Right cardiac atrium (tissue), 5 donors: ENCODE measurements around the gene SCG5. TPM values are rescaled to one million over a fixed set of nuclear protein-coding genes. Genes with fewer than 3 reads are reported as not detected.

Source experiments
- ATAC-seq, 2 donors: fragments of 200-7000 bp; cut with Tn5 transposase; one replicate each; pipeline versions ENCODE4 v1.8.0 to v1.9.1; 2020; ENCODE audit warnings: moderate library complexity in 2 of 2, mild to moderate bottlenecking in 1 of 2
- DNase-seq, 3 donors: peaks; one replicate each; pipeline ENCODE4 v3.0.0-alpha.2; 2020
- H3K27ac ChIP-seq: one replicate; pipeline ENCODE4 v1.5.1; 2013; ENCODE audit warnings: mild to moderate bottlenecking, low read length, control low read depth, moderate library complexity
- H3K27me3 ChIP-seq: one replicate; pipeline ENCODE4 v1.6.1; 2013; ENCODE audit not compliant: control insufficient read depth, insufficient read depth
- H3K4me1 ChIP-seq: one replicate; pipeline ENCODE4 v1.6.1; 2013; ENCODE audit warnings: low read length; ENCODE audit not compliant: control insufficient read depth, insufficient read depth
- H3K4me3 ChIP-seq: one replicate; pipeline ENCODE4 v1.5.1; 2013; ENCODE audit warnings: low read length, control low read depth
- H3K9me3 ChIP-seq: one replicate; pipeline ENCODE4 v1.6.1; 2013; ENCODE audit warnings: low read length; ENCODE audit not compliant: control insufficient read depth
- WGBS: extraction: QIAGEN DNeasy Blood & Tissue Kit; methylation state at CpG from one replicate; pipeline ENCODE4 v1.1.7; 2013; 5-methylcytosine and 5-hydroxymethylcytosine counted together
- intact Hi-C, 4 donors: fragments of 100-400 bp; cut with DNase I; formaldehyde crosslinking; loops; one replicate each; pipeline versions ENCODE4 v1.11.0 to v1.14.0; 2022 to 2023
- polyA plus RNA-seq: library from polyadenylated mRNA; stranded (reverse); fragments of 200-250 nt; gene quantifications from one replicate; pipeline ENCODE4 v1.2.3, GENCODE V29; 2013
- total RNA-seq, 4 donors: library from RNA; stranded (reverse); fragmentation: NEBNext Ultra II Directional; extraction: Animal tissue kit (Norgen Biotek cat#: 25700); gene quantifications; one replicate each; pipeline ENCODE4 v1.2.1, GENCODE V29; 2021
- donor health status: healthy with polysubstance abuse.
- donor health status: DM: no; HTN: yes; CAD: no.
- donor health status: DM: no; HTN: no; CAD: no.
- donor health status: DM: no; HTN: yes; CAD: no; lungs with severe emphysema.
- donor health status: DM: yes; HTN: yes; CAD: no.

SCG5 gene
- total and polyA plus RNA-seq, 5 donors: 0.37 to 0.68 (median 0.47) TPM; not detected in 1

DNA sequence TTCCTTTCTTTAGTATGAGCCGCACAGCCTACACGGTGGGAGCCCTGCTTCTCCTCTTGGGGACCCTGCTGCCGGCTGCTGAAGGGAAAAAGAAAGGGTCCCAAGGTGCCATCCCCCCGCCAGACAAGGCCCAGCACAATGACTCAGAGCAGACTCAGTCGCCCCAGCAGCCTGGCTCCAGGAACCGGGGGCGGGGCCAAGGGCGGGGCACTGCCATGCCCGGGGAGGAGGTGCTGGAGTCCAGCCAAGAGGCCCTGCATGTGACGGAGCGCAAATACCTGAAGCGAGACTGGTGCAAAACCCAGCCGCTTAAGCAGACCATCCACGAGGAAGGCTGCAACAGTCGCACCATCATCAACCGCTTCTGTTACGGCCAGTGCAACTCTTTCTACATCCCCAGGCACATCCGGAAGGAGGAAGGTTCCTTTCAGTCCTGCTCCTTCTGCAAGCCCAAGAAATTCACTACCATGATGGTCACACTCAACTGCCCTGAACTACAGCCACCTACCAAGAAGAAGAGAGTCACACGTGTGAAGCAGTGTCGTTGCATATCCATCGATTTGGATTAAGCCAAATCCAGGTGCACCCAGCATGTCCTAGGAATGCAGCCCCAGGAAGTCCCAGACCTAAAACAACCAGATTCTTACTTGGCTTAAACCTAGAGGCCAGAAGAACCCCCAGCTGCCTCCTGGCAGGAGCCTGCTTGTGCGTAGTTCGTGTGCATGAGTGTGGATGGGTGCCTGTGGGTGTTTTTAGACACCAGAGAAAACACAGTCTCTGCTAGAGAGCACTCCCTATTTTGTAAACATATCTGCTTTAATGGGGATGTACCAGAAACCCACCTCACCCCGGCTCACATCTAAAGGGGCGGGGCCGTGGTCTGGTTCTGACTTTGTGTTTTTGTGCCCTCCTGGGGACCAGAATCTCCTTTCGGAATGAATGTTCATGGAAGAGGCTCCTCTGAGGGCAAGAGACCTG is 89.5 kb downstream of the SCG5 start:
- DNase-seq: peak; percentile 20 to 64 (median 48)
- Histone ChIP-seq H3K27me3 (no peaks in the 10 kb centered on the region), H3K4me1 (no peaks in the 10 kb centered on the region), H3K4me3 (no peak overlapping the region), H3K9me3 (no peaks in the 10 kb centered on the region), H3K27ac (no peak overlapping the region)
- no peak for ATAC-seq
- 43% methylated on average over 27 of the region's 27 CpGs for WGBS
- intact Hi-C loops: loop anchor here in 1 of 4 donors (10.0 kb wide), 1 partner anchor 56 kb away; no protein-coding TSS in a partner anchor

- intact Hi-C loops: loop anchor here in 1 of 4 donors (10.0 kb wide), 1 partner anchor 58 kb away; no protein-coding TSS in a partner anchor
- ATAC-seq (no peak), DNase-seq (no peak)
- Histone ChIP-seq H3K4me1 (no peaks in the 10 kb centered on the region), H3K27me3 (no peaks in the 10 kb centered on the region), H3K4me3 (no peak overlapping the region), H3K9me3 (no peaks in the 10 kb centered on the region), H3K27ac (no peak overlapping the region)
- WGBS: 74% methylated on average over 6 of the region's 6 CpGs
Observed at GRCh38 chr15:32732574-32733157, 91.2 kb downstream of the SCG5 start.

DNA sequence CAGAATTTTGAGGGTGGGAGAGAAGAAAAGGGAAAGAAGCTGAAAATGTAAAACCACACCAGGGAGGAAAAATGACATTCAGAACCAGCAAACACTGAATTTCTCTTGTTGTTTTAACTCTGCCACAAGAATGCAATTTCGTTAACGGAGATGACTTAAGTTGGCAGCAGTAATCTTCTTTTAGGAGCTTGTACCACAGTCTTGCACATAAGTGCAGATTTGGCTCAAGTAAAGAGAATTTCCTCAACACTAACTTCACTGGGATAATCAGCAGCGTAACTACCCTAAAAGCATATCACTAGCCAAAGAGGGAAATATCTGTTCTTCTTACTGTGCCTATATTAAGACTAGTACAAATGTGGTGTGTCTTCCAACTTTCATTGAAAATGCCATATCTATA is 91.8 kb downstream of the SCG5 start:
- 47% methylated on average over 3 of the region's 3 CpGs for WGBS
- intact Hi-C loops: loop anchor here in 1 of 4 donors (10.0 kb wide), 1 partner anchor 58 kb away; no protein-coding TSS in a partner anchor
- no peak for ATAC-seq

DNA sequence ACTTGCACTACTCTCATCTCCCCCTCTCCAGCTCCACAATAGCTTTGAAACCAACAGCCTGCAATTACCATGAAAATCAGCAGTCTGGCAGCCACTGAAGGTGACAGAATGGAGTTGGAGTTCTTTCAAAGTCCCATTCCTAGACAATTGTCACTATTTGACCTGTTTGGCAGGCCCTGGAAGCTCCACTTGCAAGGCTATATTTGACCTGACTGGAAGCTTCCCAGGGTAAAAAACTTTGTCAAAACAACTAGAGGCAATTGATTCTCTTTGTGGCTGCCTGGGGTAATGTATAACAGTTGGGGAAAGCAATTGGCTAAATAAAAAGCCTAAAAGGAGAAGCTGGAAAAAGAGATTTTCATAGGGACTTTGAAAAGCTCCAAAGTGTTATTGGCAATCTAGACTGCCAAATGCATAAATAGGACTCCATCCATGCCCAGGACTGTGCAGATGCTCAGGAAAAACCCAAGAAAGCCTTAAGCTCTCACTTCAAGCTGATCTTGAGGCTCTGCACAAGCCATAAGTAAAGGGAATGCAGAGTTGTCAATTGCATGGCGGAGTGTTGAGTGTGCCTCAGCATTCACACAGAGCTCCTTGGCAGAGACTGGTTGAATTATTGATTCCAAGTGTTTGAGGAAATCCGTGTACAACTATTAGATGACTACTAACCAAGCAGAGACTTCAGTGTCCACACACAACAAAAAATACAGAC is 94.6 kb downstream of the SCG5 start:
- ATAC-seq (no peak), DNase-seq (no peak)
- Histone ChIP-seq H3K4me1 (no peaks in the 10 kb centered on the region), H3K27ac (no peak overlapping the region), H3K4me3 (no peak overlapping the region), H3K27me3 (no peaks in the 10 kb centered on the region), H3K9me3 (peaks cover 4% of the 10 kb centered on the region)
- 77% methylated on average over 2 of the region's 2 CpGs for WGBS
- intact Hi-C loops: loop anchor here in 1 of 4 donors (10.0 kb wide), 1 partner anchor 61 kb away; no protein-coding TSS in a partner anchor

More for the DNA sequence above, 91.8 kb downstream of the SCG5 start:
- Histone ChIP-seq H3K4me1 (no peaks in the 10 kb centered on the region), H3K4me3 (no peak overlapping the region), H3K27ac (no peak overlapping the region), H3K9me3 (no peaks in the 10 kb centered on the region), H3K27me3 (no peaks in the 10 kb centered on the region)
- no peak for DNase-seq

- ATAC-seq (no peak), DNase-seq (no peak)
- 83% methylated on average over 2 of the region's 2 CpGs for WGBS
- H3K9me3 ChIP-seq: peaks cover 4% of the 10 kb centered on the region
- intact Hi-C loops: loop anchor here in 1 of 4 donors (10.0 kb wide), 1 partner anchor 62 kb away; no protein-coding TSS in a partner anchor
- H3K27ac ChIP-seq: no peak overlapping the region
- no peaks in the 10 kb centered on the region for H3K27me3 ChIP-seq
- H3K4me3 ChIP-seq: no peak overlapping the region
- H3K4me1 ChIP-seq: no peaks in the 10 kb centered on the region
Observed at GRCh38 chr15:32736701-32737061, 95.2 kb downstream of the SCG5 start.

GRCh38 chr15:32737304-32737703 is 95.8 kb downstream of the SCG5 start:
- 91% methylated on average over 4 of the region's 4 CpGs for WGBS
- H3K4me1 ChIP-seq: no peaks in the 10 kb centered on the region
- no peak overlapping the region for H3K4me3 ChIP-seq
- DNase-seq: no peak
- intact Hi-C loops: loop anchor here in 1 of 4 donors (10.0 kb wide), 1 partner anchor 63 kb away; no protein-coding TSS in a partner anchor
- no peak overlapping the region for H3K27ac ChIP-seq
- H3K27me3 ChIP-seq: no peaks in the 10 kb centered on the region
- ATAC-seq: no peak
- H3K9me3 ChIP-seq: peaks cover 4% of the 10 kb centered on the region

- H3K4me1 ChIP-seq: no peaks in the 10 kb centered on the region
- intact Hi-C loops: loop anchor here in 1 of 4 donors (10.0 kb wide), 1 partner anchor 64 kb away; no protein-coding TSS in a partner anchor
- H3K27me3 ChIP-seq: no peaks in the 10 kb centered on the region
- no peak overlapping the region for H3K27ac ChIP-seq
- H3K9me3 ChIP-seq: peaks cover 4% of the 10 kb centered on the region
- H3K4me3 ChIP-seq: no peak overlapping the region
- DNase-seq (no peak), ATAC-seq (no peak)
- 79% methylated on average over 1 of the region's 1 CpG for WGBS
Observed at GRCh38 chr15:32738666-32739065, 97.2 kb downstream of the SCG5 start.

DNA sequence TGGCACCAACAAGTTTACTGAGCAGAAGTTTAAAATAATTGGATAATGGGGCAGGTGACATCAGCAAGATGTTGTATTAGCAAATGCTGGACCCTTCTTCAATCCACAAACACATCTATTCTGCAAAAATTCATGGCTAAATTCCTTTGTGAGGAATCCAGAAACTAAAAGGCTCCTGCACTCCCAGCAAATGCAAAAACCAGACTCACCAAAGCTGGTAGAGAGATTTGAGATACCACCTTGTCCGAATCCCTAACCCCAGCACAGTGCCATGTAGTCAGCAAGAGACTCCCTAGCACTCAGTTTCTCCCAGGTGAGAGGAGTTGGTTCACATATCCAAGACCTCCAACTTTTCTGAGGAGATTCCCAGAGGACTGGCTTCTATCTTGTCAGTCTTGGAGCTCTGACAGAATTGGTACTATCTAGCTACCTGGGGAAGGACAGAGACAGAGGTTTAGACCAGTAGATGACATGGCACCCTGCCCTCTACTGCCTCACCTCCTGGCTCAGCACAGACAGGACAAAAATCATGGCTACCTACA is 98.1 kb downstream of the SCG5 start:
- WGBS: 76% methylated on average over 1 of the region's 1 CpG
- Histone ChIP-seq H3K9me3 (peaks cover 4% of the 10 kb centered on the region), H3K27me3 (no peaks in the 10 kb centered on the region), H3K4me1 (no peaks in the 10 kb centered on the region), H3K4me3 (no peak overlapping the region), H3K27ac (no peak overlapping the region)
- DNase-seq (no peak), ATAC-seq (no peak)
- intact Hi-C loops: loop anchor here in 1 of 4 donors (10.0 kb wide), 1 partner anchor 65 kb away; no protein-coding TSS in a partner anchor

- Histone ChIP-seq H3K27me3 (no peaks in the 10 kb centered on the region), H3K9me3 (peaks cover 4% of the 10 kb centered on the region), H3K27ac (no peak overlapping the region), H3K4me3 (no peak overlapping the region), H3K4me1 (no peaks in the 10 kb centered on the region)
- 40% methylated on average over 5 of the region's 5 CpGs for WGBS
- intact Hi-C loops: no loop called here
- DNase-seq (no peak), ATAC-seq (no peak)
Observed at GRCh38 chr15:32743411-32744140, 102.1 kb downstream of the SCG5 start.
